Stimulated activated CD4-positive, alpha-beta T cell treated with anti-CD3 and anti-CD28 coated beads, Interleukin-1b, Interleukin-23, amount 100 ng/mL, for 1 hour (primary cell): ENCODE measurements around the gene MYO15A.
"Not testable (repeated sequence)": the region's sequence is repeated elsewhere in the genome, so short reads cannot be mapped to it uniquely, and the experiment has no call there.

Experiments
- DNase-seq, 2 donors: peaks; one replicate each; pipeline ENCODE4 v3.0.0-alpha.2; 2020; ENCODE audit warnings: low read depth in 2 of 2

The MYO15A gene

DNA sequence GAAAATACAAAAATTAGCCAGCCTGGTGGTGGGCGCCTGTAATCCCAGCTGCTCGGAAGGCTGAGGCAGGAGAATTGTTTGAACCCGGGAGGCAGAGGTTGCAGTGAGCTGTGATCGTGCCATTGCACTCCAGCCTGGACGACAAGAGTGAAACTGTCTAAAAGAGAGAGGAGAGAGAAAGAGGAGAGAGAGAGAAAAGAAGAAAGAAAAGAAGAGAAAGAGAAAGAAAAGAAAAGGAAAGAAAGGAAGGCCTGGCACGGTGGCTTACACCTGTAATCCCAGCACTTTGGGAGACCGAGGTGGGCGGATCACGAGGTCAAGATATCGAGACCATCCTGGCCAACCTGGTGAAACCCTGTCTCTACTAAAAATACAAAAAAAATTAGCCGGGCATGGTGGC, 108.3 kb downstream of the MYO15A start:
- not testable (repeated sequence) for DNase-seq

GRCh38 chr17:18217412-18218015, 109.0 kb downstream of the MYO15A start:
- peak; percentile 17 to 53 for DNase-seq

GRCh38 chr17:18218756-18219415, 110.3 kb downstream of the MYO15A start:
- no peak for DNase-seq

DNA sequence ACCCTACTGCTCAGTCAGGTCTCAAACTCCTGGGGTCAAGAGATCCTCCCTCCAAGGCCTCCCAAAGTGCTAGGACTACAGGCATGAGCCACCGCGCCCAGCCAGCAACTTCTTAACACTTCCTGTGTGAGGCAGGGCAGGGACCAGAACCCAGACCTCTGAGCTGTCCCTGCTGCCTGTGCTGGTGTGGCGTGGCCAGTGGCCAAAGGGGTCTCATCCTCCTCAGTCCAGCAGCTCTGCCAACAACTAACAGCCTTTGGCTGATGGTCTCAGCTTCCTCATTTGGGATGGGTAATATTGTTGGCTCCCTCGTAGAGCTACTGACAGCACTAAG, 115.5 kb downstream of the MYO15A start:
- no peak for DNase-seq

- no peak for DNase-seq
These were observed 116.0 kb downstream of the MYO15A start for GRCh38 chr17:18224387-18225120.

GRCh38 chr17:18225121-18225641, 116.6 kb downstream of the MYO15A start, which contains the start of gene LLGL1:
TSS of gene LLGL1 (plus strand) at chr17:18225635. CDS start at chr17:18225683, 48 bp downstream.
- peak; percentile 90 to 92 for DNase-seq

GRCh38 chr17:18225642-18226283, 117.2 kb downstream of the MYO15A start:
- DNase-seq = no peak

DNA sequence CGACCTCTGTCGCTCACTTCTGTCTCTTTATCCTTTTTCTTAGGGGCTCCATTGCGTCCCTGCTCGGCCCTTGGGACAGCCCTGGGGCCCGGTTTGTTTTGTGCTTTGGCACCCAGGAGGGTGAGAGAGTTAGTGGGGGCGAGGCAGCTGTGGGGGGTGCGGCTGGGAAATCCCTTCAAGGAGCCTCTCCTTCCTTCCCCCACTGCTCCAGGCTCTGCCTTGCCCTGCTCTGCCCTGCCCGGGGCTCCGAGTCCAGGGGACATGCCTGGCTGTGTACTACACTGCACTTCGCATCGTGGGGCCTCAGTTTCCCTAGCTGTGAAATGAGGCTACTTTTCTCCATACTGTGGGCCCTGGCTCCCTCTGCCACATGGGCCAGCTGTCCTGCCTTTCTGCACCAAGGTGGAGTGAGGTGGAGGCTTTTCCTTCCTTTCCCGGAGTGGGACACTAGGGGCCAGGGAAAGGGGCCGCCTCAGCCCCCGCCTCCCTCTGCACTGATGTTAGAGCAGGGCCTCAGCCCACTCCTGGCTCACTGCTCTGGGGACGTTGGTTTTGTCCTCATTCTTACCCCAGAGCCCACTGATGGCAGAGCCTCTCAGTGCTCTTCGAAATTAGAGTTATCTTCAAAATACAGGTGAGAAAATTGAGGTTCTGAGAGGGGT, 117.9 kb downstream of the MYO15A start:
- no peak for DNase-seq

DNA sequence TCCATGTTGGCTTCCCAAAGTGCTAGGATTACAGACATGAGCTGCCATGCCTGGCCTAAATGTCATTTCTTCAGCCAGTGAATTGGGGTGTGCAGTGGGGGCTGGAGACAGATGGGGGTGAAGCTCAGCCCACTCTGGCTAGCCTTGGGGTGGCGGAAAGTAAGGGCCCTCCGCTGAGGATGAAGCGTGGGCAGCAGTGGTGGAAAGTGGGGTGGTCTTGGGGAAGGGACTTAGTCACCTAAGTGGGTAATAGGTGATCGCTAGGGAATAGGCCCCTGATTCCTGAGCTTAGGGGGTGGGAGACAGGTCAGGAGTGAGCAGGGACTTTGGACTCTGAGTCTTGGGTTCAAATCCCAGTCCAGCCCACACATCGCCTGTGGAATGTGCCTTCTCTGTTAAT, 119.1 kb downstream of the MYO15A start:
- DNase-seq = no peak

GRCh38 chr17:18228176-18228682, 119.7 kb downstream of the MYO15A start:
- DNase-seq = no peak

DNA sequence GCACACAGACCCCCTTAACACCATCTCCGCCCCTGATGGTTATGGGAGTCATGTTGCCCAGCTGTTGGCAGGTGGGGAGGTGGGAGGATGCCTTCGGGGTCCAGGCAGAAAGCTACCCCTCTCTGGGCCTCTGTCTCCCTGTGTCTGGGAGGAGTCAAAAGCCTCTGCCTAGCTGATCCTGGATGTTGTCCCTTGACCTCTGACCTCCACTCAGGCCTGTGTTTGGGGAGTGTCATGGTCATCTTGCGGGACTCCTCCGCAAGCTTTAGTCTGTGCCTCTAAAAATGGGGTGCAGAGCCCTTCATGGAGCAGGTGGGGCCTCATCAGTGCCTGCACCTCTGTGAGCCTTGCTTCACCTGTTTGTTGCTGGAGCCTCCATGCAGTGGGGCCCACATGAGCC, 120.7 kb downstream of the MYO15A start:
- no peak for DNase-seq
